Hematopoietic multipotent progenitor cell treated with erythropoietin and hydrocortisone succinate and interleukin-3 and kit ligand, for 15 days (in vitro differentiated cells): ENCODE data around the gene LSG1.
"Not testable (repeated sequence)": the region's sequence is repeated elsewhere in the genome, so short reads cannot be mapped to it uniquely, and the experiment has no call there.

Source experiments
- DNase-seq: peaks from one replicate; pipeline ENCODE4 v3.0.0-alpha.2; 2015; ENCODE audit warnings: low spot score

Gene LSG1

DNA sequence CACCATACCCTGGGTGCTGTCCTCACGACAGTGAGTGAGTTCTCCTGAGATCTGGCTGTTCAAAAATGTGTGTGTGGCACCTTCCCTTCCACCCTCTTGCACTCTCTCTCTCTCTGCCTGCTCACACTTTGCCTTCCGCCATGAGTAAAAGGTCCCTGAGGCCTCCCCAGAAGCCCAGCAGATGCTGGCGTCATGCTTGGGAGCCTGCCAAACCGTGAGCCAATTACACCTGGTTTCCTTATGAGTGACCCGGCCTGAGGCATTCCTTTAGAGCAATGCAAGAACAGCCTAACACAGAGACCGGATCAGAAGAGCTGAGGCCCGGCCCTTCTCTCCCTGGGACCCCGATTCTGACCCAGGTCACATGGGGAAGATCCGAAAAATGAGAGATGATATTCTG is 54.2 kb downstream of the LSG1 start:
- no peak for DNase-seq

GRCh38 chr3:194617143-194617671 is 54.8 kb downstream of the LSG1 start:
- no peak for DNase-seq

GRCh38 chr3:194615226-194615625 is 56.8 kb downstream of the LSG1 start:
- no peak for DNase-seq

DNA sequence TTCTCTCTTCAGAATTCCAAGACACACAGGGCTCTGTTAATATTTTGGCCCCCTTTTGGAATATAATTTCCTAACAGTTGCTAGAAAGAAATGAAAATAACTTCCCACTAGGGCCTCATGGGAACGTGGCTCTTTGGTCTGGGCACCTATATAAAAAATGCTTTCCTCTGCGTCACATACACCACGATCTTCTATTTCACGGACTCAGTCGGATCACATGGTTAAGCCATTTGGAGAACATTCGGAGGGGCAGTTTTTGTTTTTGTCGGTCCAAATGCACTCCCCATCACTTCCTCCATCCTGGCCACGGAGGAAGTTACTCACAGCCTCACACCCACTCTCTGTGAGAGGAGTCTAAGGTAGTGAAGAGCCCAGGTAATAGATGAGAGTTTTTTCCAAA is 59.8 kb downstream of the LSG1 start:
- DNase-seq, result no peak

DNA sequence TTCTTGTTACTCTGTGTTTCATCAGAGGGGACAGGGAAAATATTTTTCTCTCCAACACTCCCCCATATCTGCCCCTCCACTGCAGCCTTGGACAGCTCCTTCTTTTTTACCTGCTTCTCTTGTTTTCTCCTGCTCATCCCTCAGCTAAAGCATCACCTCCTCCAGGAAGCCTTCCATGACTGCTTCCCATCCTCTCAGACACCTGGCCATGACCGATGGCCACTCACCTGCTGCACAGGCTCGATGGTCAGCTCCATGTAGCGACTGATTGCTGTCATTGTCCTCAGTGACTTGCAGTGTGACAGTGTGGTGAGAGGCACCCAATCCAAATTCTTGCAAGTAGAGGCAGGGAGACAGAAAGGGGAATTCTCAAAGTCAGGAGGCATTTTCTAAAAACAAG is 61.3 kb downstream of the LSG1 start:
- no peak for DNase-seq

DNA sequence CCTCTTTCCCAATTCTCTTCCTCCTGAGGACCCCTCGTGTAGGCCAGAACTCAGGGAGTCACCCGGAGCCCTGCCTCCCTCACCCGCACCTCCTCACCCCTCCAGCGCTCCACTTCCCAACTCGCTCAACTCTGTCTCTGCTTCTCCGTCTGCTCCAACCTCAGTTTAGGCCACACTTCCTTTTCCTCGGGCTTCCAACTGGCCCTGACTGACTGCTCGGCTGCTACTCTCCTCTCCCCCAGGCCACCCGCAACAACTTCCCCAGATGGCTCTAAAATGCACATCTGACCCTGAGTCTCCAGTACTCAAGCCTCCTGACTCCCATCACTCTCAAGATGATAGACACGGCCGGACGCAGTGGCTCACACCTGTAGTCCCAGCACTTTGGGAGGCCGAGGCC is 62.4 kb downstream of the LSG1 start:
- DNase-seq, result no peak

DNA sequence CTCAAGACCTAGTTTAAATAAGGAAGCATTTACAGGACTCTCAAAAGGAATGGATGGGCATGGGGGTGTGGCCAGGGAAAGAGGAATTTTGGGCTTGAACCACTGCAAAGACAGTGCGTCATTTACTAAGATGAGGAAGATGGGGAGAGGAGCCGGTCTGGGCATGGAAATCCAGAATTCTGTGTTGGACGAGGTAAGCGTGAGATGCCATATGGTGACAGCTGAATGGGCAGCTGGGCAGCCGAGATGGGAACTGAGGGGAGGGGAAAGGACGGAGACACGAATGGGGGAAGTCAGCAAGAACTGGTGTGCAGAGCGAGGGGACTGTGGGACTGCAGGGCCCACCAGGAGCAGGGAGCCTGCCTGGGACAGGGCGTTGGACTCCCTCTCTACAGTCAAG is 63.0 kb downstream of the LSG1 start:
- no peak for DNase-seq

- DNase-seq, result no peak
These were observed 64.2 kb downstream of the LSG1 start for GRCh38 chr3:194607592-194608389.

GRCh38 chr3:194606941-194607340 is 65.0 kb downstream of the LSG1 start:
- DNase-seq, result no peak

- no peak for DNase-seq
These were observed 65.8 kb downstream of the LSG1 start for GRCh38 chr3:194606163-194606562.

- not testable (repeated sequence) for DNase-seq
These were observed 66.7 kb downstream of the LSG1 start for GRCh38 chr3:194605314-194605713.

DNA sequence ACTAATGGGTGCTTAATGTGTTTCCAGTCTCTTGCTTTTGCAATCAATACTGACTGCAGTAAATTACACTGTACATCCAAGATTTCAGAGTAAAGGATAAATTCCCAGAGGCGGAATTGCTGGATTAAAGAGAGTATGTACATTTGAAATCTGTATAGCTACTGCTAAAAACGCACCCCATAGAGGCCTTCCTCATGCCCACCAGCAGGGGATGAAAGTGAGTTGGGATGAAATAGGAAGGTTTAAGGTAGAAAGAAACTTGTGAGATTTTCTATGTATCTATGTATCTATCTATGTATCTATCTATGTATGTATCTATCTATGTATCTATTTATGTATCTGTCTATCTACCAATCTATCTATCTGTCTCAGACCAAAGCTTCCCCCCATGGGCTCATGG is 67.2 kb downstream of the LSG1 start:
- no peak for DNase-seq

- DNase-seq, result no peak
These were observed 67.9 kb downstream of the LSG1 start for GRCh38 chr3:194604126-194604525.

- DNase-seq, result no peak
These were observed 69.3 kb downstream of the LSG1 start for GRCh38 chr3:194602669-194603171.

DNA sequence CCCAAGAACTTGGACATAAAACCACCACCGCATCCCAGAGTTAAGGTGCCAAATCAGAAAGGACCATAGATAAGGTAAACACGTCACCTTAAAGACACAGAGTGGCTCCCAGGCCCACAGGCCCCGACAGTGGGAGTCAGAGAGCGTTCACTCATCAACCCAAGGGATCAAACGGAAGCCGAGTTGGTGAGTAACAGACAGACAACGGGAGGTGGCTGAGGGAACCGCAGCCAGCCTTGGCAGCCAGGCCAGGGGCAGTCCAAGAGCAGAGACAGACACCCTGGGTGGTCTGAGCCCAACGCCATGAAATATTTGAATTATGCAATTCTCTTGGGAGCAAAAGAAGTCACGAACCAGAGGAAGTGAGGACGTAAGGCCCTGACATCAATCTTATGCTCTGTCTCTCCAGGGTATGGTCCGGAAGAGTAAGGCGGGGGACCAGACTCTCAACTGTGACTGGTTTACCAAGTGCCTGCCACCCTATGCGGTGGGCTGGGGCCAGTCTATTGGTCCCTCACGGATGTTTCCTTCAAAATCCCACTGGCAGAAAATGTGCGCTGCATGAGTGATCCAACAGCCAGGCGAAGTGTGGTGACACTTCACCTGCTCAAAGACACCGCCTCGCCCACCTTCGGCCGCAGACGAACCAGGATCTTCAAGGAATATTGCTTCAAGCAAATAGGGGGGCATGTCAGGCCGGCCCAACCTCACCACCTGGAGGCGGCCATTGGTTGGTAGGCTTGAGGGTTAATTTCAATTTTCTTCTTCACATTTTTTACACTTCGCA is 73.0 kb downstream of the LSG1 start:
- no peak for DNase-seq

- no peak for DNase-seq
These were observed 75.1 kb downstream of the LSG1 start for GRCh38 chr3:194596906-194597305.

- DNase-seq, result no peak
These were observed 78.9 kb downstream of the LSG1 start for GRCh38 chr3:194592798-194593752.
